OCI-LY7 (cell line): Measurements from ENCODE around the gene UBE2N.

Source experiments
- CTCF ChIP-seq: fragments of 200-600 bp; sonication (generic); conservative IDR thresholded peaks from 2 replicates; pipeline ENCODE4 v1.5.1; 2014; ENCODE audit warnings: mild to moderate bottlenecking, antibody characterized with exemption, low read length, moderate library complexity, mixed read lengths
- EZH2phosphoT487 ChIP-seq: fragments of 200-600 bp; sonication (generic); IDR thresholded peaks from 2 replicates; pipeline ENCODE4 v1.6.1; 2018; ENCODE audit warnings: low read depth, borderline replicate concordance, mild to moderate bottlenecking, mixed run types, antibody characterized with exemption, low read length, moderate library complexity, mixed read lengths

DNA sequence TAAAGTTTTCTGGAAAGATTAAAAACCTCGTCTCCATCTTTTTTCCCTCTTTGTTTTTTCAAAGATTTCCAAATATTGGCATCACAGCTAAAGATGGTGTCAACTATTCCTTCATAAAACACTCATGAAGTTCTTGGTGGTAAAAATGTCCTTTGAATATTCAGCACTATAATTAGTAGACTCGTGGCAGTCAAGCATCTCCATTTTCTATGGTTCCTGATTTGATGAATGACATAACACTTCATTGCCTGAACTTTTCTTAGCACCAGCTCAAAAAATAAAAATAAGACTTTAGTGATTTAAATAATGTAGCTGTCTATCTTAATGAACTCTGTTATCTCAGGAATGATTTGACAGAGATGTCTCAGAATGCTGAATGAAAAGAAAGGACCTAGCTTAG is 19.7 kb downstream of the UBE2N start:
- TF ChIP-seq CTCF (no peak), EZH2phosphoT487 (no peak)
